HG03521 (cell line): Measurements from ENCODE around the gene SSBP1.
"Not testable (repeated sequence)": the region's sequence is repeated elsewhere in the genome, so short reads cannot be mapped to it uniquely, and the experiment has no call there.

Experiments used
- ATAC-seq: cut with Tn5 transposase; IDR thresholded peaks from one replicate; pipeline ENCODE4 v1.9.1; 2021; ENCODE audit warnings: mild to moderate bottlenecking, moderate library complexity; ENCODE audit not compliant: unreplicated experiment

The SSBP1 gene

DNA sequence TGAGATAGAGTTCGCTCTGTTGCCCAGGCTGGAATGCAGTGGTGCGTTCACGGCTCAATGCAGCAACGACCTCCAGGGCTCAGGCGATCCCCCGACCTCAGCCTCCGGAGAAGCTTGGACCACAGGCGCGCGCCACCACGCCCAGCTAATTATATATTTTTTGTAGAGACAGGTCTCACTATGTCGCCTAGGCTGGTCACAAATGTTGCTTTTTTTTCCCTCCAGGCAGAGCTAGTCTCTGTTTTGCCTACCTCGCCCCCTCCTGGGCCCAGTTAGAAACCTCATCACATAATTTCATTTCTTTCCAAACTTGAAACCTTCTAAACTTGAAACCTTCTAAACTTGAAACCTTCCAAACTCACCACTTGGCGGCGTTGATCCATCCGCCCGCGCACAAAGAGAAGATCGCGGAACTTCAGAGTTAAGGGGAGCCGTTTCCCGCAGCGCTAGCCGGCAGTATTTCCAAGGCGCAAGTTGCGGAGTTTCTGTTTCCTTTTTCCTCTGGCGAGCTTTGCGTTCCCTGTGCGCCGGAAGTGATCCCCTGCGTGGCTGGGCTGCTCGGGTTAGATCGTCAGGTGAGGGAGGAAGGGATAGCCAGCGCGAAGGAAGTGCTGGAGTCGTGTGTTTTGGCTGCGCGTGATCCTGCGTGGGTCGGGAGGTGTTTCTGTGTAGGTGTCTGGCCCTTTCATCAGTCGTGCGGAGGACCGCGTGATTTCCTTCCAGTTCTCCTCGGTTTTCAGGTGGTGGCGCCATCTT, at the start of gene SSBP1:
TSS of gene SSBP1 (plus strand) at position 523 of the 756 bp plus-strand sequence. CDS start 809 bp downstream, outside the sequence.
- ATAC-seq: peak; percentile 85

- ATAC-seq: not testable (repeated sequence)
These were observed 48.9 kb upstream of the SSBP1 start for GRCh38 chr7:141689072-141689825.

DNA sequence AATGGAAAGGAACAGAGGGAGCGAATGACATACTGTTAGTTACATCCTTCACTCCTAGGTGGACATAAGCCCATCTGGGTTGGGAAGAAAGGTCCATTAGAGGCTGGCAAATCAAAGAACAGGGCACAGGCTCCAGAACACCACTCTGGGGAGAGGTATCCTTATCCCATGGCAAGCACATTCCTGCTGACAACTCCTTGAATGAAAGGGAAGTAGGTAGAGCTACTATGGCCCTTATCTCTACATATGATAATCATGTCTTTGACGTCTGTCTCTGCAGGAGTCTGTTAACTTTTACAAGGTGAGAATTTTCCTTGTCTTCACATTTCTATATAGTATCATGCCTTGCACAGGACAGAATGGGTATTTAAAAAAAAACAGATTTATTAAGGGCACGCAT, 46.6 kb upstream of the SSBP1 start:
- ATAC-seq: no peak

DNA sequence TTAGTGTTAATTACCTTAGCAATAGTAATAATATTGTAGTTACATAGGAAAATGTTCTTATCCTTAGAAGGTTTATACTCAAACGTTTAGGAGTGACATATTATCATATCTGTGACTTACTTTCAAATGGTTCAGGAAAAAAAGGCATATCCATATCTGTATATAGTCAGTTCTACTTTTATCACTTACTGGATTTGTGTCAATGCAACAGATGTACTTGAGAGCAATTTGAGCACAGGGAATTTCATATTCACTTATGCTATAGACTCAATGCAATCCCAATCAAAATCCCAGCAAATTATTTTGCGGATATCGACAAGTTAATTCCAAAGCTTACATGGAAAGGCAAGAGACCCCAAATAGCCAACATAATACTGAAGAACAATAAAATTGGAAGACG, 46.2 kb upstream of the SSBP1 start:
- no peak for ATAC-seq

DNA sequence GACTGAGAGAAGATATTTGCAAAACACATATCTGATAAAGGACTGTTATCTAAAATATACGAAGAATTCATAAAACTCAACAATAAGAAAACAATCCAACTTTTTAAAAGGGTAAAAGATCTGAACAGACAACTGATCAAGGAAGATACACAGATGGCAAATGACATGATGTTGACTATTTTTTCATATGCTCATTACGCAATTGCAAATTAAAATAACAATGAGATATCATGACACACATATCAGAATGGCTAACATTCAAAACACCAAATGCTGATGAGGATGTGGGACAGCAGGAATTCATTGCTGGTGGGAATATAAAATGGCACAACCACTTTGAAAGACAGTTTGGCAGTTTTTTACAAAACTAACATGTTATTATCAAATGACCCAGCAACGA, 45.1 kb upstream of the SSBP1 start:
- ATAC-seq: no peak

DNA sequence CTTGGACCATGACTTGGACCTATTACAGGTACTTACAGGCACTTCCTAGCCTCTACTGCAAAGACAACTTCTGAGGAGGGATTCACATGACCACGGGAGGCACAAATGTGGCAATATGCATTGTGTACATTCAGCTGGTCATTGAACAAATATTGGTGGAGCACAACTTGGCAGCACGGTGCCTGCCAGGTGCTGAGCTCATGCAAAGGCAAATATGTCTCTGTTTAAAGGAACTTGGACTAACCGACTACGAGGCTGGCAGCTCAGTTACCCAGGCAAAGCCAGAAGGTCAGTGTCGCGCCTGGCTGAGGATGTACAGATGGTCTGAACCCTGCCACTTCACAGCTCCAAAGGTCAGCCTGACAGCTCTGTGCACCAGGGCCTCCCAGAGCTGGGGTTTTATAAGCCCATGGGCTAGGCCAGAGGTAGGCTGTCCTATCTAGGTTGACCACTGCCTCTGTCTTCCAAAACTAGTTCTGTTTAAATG, 42.3 kb upstream of the SSBP1 start:
- no peak for ATAC-seq

DNA sequence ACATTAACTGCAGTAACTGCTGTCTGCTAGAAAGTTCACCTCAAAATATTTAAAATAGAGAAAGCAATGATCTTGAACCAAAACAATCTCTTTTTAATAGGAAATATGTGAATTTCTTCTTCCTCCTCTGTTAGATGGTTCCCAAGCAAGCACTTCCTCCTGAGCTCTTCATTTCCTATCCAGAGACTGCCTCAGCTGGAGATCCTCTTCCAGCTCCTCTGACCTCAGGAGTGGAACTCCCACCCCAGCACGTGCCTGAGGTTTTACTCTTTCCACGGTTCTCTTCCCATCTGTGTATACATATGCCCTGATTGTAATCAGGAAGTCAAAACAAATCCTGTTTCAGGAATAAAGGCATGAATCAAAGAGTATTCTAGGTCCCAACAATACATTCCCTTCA, 41.8 kb upstream of the SSBP1 start:
- no peak for ATAC-seq

DNA sequence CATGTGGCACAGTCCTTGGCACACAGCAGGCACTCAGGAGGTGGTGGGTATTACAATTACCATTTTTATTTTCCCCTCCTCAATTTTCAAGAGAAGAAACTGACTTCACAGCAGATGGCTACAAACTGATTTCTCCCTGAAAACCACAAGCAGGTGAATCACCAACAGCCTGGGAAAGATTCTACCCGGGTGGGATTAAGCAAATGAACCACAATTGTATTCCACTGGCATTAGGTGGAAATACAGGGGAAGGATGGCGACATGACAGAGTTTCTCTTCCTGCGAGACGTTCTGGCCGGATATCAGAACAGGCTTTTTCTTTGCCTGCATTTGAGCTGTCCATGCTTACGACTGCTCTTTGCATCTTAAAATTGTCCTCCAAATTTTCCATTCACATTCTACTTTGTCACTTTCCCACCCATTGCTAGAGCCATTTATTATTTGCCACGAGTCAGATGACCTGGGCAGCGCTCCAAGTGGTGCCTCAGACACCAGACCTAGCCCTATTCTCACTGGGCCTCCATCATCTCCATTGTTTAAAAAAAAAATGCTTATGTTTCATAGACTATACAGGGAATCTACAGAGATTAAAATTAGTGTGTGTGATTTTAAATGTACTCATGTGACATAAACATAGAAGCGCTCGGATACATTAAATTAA, 40.8 kb upstream of the SSBP1 start:
- no peak for ATAC-seq

DNA sequence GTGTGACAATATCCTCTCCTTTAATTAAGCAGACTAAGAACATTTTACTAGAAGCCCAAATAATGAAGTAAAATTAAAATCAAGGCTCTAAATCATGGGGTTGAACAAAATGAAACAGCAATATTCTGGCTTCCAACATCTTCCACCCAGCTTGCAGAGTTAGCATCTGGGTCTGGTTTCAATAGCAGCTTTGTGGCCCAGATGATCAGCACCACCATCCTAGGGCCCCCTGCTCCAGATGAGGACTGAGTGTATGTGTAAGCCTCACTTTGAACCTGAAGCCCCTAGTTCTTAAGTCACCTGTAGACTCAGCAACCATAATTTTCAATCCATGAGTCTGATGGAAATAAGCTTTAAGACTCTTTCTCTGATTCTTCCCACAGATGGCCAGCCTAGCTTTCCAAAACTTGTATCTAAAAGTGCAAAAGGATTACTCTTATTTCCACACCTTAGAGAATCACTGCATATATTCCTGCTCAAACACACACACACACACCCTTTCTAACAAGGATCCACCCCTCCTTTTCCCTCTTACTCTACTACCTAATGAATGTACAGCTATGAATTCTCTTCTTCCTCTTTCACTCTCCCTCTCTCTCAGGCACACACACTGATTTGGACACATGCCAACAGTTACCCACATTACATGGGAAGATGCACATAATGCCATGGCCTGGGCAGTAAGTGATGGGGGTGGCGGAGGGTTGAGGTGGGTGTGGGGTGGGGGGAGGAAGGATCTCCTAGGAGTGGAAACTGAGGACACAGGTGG, 39.7 kb upstream of the SSBP1 start:
- no peak for ATAC-seq

DNA sequence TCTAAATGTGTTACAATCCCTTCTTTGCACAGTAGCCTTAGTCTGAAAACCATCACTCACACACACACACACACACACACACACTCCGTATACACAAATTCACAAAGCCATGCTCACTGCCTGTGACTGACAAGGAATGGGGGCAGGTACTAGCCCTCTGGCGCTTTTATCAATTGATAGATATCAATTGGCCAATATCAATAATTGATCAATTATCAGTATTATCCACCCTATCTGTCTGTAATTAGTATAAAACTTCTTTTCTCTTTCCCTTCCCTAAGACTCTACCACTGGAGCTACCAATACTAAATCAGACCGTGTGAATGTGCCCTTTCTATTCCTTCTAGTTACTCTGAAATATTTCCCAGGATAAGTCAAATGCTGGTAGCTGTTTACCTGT, 38.3 kb upstream of the SSBP1 start:
- no peak for ATAC-seq

DNA sequence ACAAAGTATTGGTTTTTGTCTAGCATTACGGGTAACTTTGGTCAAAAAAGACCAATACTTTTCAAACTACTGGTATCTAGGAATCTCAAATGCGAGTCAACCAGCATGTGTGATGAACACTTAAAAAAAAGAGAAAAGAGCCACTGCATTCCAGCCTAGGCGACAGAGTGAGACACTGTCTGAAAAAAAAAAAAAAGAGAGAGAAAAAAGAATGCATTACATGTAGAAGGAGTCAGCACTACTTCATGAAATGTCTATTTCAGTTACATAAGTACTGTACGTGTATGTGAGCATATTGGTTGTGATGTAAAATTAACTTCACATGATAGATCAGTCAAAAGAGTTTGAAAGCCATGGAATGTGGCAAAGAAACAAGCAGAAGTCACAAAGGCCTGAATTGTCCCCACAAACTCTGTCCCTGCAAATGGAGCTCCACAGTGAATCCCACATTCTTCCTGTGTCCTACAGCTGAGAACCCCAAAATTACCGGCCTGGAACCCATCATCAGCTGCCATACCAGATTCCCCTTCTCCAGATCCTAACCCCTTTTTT, 37.8 kb upstream of the SSBP1 start:
- ATAC-seq: no peak

DNA sequence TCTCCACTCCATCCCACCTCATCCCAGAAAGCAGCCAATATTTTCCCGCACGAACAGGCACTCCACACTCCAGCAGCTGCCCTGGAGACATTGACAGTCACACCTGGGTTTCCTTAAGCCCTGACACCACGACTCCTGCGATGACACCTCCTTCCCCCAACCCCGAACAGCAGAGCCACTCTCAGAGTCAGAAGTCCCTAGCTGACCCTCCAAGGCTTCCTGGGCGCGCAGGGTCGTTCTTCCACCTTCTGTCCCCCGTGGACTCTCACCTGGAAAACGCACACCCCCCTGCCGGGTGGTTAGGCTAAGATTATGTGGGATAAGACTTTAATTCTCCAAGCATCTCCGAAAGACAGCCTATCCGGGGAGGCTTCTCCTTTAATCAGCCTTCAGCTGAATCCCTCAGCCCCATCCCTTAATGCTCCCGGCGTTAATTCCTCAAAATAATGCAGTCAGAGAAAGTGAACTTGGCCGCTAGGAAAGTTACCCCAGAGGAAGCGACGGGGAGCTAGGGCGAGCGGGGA, 37.2 kb upstream of the SSBP1 start:
- no peak for ATAC-seq

GRCh38 chr7:141701489-141702046, 36.6 kb upstream of the SSBP1 start:
- peak; percentile 82 for ATAC-seq

DNA sequence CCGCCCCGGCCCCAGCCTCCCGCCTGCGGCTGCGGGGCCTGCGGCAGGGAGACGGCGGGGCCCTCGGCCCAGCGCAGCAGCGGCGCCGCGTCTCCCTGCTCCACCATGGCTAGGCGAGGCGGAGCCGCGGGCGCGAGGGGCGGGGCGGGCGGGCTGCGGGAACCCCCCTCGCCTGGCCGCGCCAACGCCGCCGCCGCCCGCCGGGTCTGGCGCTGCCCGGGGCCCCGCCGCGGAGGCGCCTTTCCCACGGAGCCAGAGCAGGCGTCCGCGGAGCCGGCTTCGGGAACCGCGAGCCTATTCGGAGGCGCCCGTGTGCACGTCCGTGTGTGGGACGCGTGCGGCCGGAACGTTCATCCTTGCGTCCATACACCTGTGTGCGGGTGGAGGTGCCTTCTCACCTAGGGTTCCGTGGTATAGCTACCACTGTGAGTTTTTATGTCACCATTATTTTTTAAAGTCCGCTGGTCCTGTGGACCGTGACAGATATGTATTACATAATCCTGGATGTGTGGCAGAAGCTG, 36.1 kb upstream of the SSBP1 start, which contains the start of gene DENND11:
TSS of gene DENND11 (minus strand) at position 120 of the 521 bp plus-strand sequence. CDS start at position 107, 13 bp downstream.
- peak; percentile 58 for ATAC-seq

DNA sequence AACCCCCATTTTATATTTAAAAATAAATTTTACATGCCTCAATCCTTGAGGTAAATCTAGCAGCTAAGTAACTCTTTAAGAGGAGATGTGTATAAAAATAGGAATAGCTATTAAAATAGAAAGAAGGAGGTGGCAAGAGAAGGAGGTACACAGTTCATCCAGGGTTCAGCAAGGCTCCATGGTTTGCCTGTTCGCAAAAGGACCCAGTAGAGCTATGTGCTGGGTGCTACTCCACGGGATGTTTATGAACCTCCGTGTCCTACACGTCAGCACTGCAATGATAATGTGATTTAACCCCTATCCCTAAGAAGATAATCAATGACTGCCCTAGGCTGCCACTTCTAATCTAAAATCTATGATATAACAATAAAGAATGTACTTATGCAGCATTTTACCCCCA, 35.3 kb upstream of the SSBP1 start:
- ATAC-seq: no peak

DNA sequence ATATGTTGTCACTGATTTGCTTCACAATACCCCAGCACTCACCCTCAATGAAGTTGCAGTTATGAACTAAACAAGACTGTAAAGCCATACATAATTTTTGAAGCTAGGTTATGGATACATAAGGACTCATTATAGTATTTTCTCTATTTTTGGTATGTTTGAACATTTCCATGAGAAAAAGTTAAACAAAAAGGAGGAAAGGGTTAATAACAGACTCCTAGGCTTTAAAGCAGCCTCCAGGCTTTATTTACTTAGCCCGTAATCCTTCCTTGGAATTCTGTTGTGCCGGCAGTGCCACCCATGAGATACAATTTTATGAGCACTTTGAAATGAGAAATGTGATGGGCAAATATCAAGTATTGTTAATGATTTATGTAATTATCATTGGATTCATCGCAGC, 34.0 kb upstream of the SSBP1 start:
- ATAC-seq: no peak

DNA sequence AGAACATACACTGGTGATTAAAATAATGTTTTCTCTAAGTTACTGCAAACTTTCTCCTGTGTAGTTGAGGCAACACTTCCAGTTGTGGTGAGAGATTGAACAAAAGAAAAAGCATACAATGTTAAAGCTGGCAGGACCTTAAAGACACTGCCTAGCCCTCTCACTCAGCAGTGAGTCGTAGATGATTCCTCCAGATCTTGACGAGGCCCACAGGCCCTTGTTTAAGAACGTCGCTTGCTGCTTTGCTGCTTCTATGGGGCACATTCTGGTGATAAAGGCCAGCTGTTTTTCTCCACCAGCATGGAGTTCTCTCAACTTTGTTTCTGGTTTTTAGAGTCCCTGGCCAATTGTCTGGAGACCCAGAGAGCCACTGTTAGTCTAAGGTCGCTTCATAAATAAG, 33.4 kb upstream of the SSBP1 start:
- no peak for ATAC-seq

DNA sequence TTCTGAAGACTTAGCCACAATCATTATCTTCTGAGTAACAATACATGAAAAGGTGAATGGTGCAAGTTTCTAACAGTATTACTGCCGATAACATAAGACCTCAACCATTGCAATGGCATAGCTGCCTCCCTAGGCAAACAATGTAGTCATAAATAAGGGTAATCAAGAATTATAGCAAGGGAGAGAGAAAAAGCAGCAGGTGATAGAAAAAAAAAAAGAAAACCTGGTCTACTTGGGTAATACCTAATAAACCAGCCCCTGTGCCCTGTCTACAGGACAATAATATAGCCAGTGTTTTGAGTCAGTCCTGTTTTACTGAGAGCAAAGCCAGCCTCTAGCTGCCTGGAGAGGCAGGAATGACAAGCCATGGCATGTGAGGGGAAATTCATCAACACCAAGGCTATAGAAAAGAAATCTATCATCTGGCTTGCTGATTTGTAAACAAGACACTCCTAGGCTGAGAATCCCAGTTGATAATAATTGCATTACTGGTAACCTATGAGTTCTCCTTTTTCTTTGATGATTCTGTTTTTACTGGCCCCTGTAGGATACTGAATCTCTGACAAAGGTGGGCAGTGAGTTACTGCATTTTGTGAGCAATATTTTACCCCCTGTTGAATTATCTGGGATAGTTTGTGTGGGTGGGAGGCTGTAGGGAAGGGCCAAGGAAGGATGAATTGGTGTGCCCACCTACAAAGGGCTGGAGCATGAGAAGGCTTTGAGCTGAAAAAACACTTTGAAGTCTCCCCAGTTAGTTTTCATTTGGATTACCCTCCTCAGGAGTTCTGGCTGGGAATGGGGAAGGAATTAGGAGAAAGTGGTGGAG, 31.7 kb upstream of the SSBP1 start:
- no peak for ATAC-seq

DNA sequence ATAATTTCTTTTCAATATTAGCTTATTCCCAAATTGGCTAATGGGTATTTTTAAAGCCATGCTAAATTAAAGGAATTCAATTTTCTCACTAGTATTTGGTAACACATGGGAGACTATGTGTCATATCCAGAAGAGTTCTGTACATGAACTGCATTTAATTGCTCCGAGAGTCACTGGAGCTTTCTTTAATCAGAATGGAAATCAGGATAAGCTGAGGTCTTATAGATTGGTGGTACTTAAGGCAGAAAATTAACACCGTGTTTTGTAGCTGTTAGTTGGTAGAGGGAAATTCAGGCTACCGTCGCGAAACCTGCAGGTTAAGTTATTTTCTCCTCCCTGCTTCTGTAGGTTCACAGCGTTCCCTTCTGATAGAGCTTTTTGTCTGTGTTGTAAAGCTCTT, 29.8 kb upstream of the SSBP1 start, which contains the start of gene WEE2:
TSS of gene WEE2 (plus strand) at position 3 of the 400 bp plus-strand sequence. CDS start 406 bp downstream, outside the sequence.
- ATAC-seq: no peak
